SK-N-MC (cell line): Measurements from ENCODE around the gene C17orf67.

Source experiments
- EZH2 ChIP-seq: fragments of 200-600 bp; sonication (generic); IDR thresholded peaks from one replicate; pipeline ENCODE4 v1.6.1; 2017; ENCODE audit warnings: antibody characterized with exemption
- FOXP2 ChIP-seq: optimal IDR thresholded peaks from 2 replicates; pipeline ENCODE3; 2011; ENCODE audit warnings: mild to moderate bottlenecking, moderate library complexity; ENCODE audit not compliant: insufficient read depth; ENCODE audit errors: extremely low read length, control extremely low read depth
- POLR2AphosphoS5 ChIP-seq: IDR thresholded peaks from 2 replicates; pipeline ENCODE4 v1.6.1; 2012; ENCODE audit warnings: mild to moderate bottlenecking, low read depth, low read length, borderline replicate concordance

- TF ChIP-seq EZH2: no peak
- TF ChIP-seq POLR2AphosphoS5: no peak
- no peak for TF ChIP-seq FOXP2
Measured at GRCh38 chr17:56785405-56785804, 48.3 kb downstream of the C17orf67 start.
